DMS 273 treated with DMSO at 0.1 percent for 48 hours (cell line): ENCODE data around the gene RRAS2.
"Not testable (repeated sequence)": the region's sequence is repeated elsewhere in the genome, so short reads cannot be mapped to it uniquely, and the experiment has no call there.

Source experiments
- DNase-seq: peaks from one replicate; lab custom pipeline; 2025; lab: John Stamatoyannopoulos, UW

RRAS2 gene

GRCh38 chr11:14306481-14306880, 52.5 kb downstream of the RRAS2 start:
- no peak for DNase-seq

GRCh38 chr11:14305649-14306048, 53.3 kb downstream of the RRAS2 start:
- DNase-seq = no peak

- no peak for DNase-seq
Measured at GRCh38 chr11:14304601-14305000, 54.4 kb downstream of the RRAS2 start.

GRCh38 chr11:14300661-14301304, 58.2 kb downstream of the RRAS2 start:
- DNase-seq = no peak

- DNase-seq = no peak
Measured at GRCh38 chr11:14299921-14300320, 59.1 kb downstream of the RRAS2 start.

GRCh38 chr11:14290422-14290821, 68.6 kb downstream of the RRAS2 start:
- DNase-seq = no peak

- DNase-seq = no peak
Measured at GRCh38 chr11:14288189-14288935, 70.6 kb downstream of the RRAS2 start.

GRCh38 chr11:14278869-14279268, 80.1 kb downstream of the RRAS2 start:
- DNase-seq = not testable (repeated sequence)

GRCh38 chr11:14275076-14275475, 83.9 kb downstream of the RRAS2 start:
- no peak for DNase-seq

GRCh38 chr11:14273895-14274294, 85.1 kb downstream of the RRAS2 start:
- no peak for DNase-seq

GRCh38 chr11:14270690-14271542, 88.1 kb downstream of the RRAS2 start:
- no peak for DNase-seq

GRCh38 chr11:14269692-14270573, 89.0 kb downstream of the RRAS2 start:
- DNase-seq = no peak

- DNase-seq = no peak
Measured at GRCh38 chr11:14267861-14268635, 90.9 kb downstream of the RRAS2 start.

- no peak for DNase-seq
Measured at GRCh38 chr11:14266622-14267021, 92.4 kb downstream of the RRAS2 start.

GRCh38 chr11:14264966-14265365, 94.0 kb downstream of the RRAS2 start:
- no peak for DNase-seq

- DNase-seq = no peak
Measured at GRCh38 chr11:14262271-14262846, 96.6 kb downstream of the RRAS2 start.

GRCh38 chr11:14261066-14261465, 97.9 kb downstream of the RRAS2 start:
- DNase-seq = no peak

GRCh38 chr11:14259878-14260277, 99.1 kb downstream of the RRAS2 start:
- DNase-seq = no peak

- no peak for DNase-seq
Measured at GRCh38 chr11:14259186-14259784, 99.7 kb downstream of the RRAS2 start.
